K562 (cell line): ENCODE measurements around the gene FAM20B. TPM values are rescaled to one million over a fixed set of nuclear protein-coding genes. Genes with fewer than 3 reads are reported as not detected.

Source experiments
- ARID4B ChIP-seq: sonication (generic); formaldehyde crosslinking; IDR thresholded peaks from 2 replicates; pipeline ENCODE4 v1.8.0; 2022; ENCODE audit warnings: mild to moderate bottlenecking, missing genetic modification reagents
- ATF6 ChIP-seq: sonication (generic); formaldehyde crosslinking; IDR thresholded peaks from 2 replicates; pipeline ENCODE4 v1.4.0; 2020; ENCODE audit warnings: mild to moderate bottlenecking, missing genetic modification reagents
- CBFA2T3 ChIP-seq: fragments of 450-650 bp; IDR thresholded peaks from 2 replicates; pipeline ENCODE4 v1.6.1; 2017
- CHD1 ChIP-seq: fragments of 200-600 bp; sonication (generic); IDR thresholded peaks from one replicate; pipeline ENCODE4 v1.6.1; 2012; ENCODE audit warnings: mild to moderate bottlenecking, moderate library complexity, low read length, inconsistent platforms
- IRF1 ChIP-seq: sonication (generic); formaldehyde crosslinking; IDR thresholded peaks from 2 replicates; pipeline ENCODE4 v1.8.0; 2022; ENCODE audit warnings: missing genetic modification reagents, mild to moderate bottlenecking, borderline replicate concordance
- MCM2 ChIP-seq: fragments of 450-650 bp; IDR thresholded peaks from 2 replicates; pipeline ENCODE4 v1.6.1; 2017; ENCODE audit warnings: low read depth, mild to moderate bottlenecking
- NCOA1 ChIP-seq: fragments of 450-650 bp; IDR thresholded peaks from 2 replicates; pipeline ENCODE4 v1.6.1; 2016; ENCODE audit warnings: low read depth
- NR3C1 ChIP-seq: sonication (generic); formaldehyde crosslinking; IDR thresholded peaks from 2 replicates; pipeline ENCODE4 v1.8.1; 2022; ENCODE audit warnings: missing genetic modification reagents
- NR4A1 ChIP-seq, 2 experiments: fragments of 250-450 bp in 1 of 2; fragments of 450-650 bp in 1 of 2; sonication (Bioruptor Pico) in 1 of 2; IDR thresholded peaks; 2 replicates each; pipeline versions ENCODE4 v1.4.0 to v1.6.1; 2016 to 2020; ENCODE audit warnings: mild to moderate bottlenecking in 2 of 2, missing compliant biosample characterization in 1 of 2, missing genetic modification characterization in 1 of 2, moderate library complexity in 1 of 2
- SREBF1 ChIP-seq: fragments of 150-350 bp; IDR thresholded peaks from 2 replicates; pipeline ENCODE4 v1.6.1; 2014; ENCODE audit warnings: antibody characterized with exemption, low read depth, low read length, borderline replicate concordance
- USF2 ChIP-seq: sonication (generic); formaldehyde crosslinking; IDR thresholded peaks from 2 replicates; pipeline ENCODE4 v1.5.0; 2020; ENCODE audit warnings: missing genetic modification reagents
- ZNF592 ChIP-seq: fragments of 450-650 bp; IDR thresholded peaks from 2 replicates; pipeline ENCODE4 v1.6.1; 2017; ENCODE audit warnings: antibody characterized with exemption, mild to moderate bottlenecking
- polyA plus RNA-seq, 8 experiments: library from polyadenylated mRNA; depleted of rRNA in 4 of 8; stranded (reverse) in 5 of 8; unstranded in 3 of 8; fragments of >200 nt; fragmentation: Nextera tagmentation in 2 of 8; fragmentation: Illumina TruSeq in 1 of 8; extraction: Ambion mirVana in 2 of 8; extraction: Trizol in 1 of 8; gene quantifications; 2 replicates each; pipeline versions ENCODE4 v1.2.1 to v1.2.3, GENCODE V29; 2011 to 2014; ENCODE audit warnings: inconsistent platforms in 1 of 8, missing spikeins in 1 of 8
- total RNA-seq, 7 experiments: library from RNA; depleted of rRNA in 6 of 7; stranded (reverse); fragments of >200 nt in 6 of 7; fragmentation: Illumina TruSeq in 2 of 7; extraction: Trizol in 2 of 7; gene quantifications; 2 replicates each; pipeline versions ENCODE4 v1.2.1 to v1.2.3, GENCODE V29; 2011 to 2021; ENCODE audit warnings: low replicate concordance in 1 of 7

FAM20B gene
- total and polyA plus RNA-seq, 9 of the 15 experiments (the other 6 are each of a cell fraction or from before 2014, with no cell fraction given): 7.2 to 67.5 (median 42.9) TPM

GRCh38 chr1:179082333-179082998 lies 56.8 kb downstream of the FAM20B start (continued):
- TF ChIP-seq ATF6 (CRISPR knock-in tag) (0 out of 2 replicates have a peak, but pooled peaks have one; percentile 45), NR4A1 (CRISPR knock-in tag; IDR thresholded peaks at IDR 0.05) (no peak), NR4A1 (tag; IDR thresholded peaks at IDR 0.05) (no peak), SREBF1 (no peak), USF2 (peak; percentile 76; the same call in 1 of the 2 replicates), ARID4B (peak; percentile 4; the same call in 1 of the 2 replicates), CBFA2T3 (no peak), NR3C1 (CRISPR knock-in tag) (0 out of 2 replicates have a peak, but pooled peaks have one; percentile 0), MCM2 (no peak), ZNF592 (0 out of 2 replicates have a peak, but pooled peaks have one; percentile 47), CHD1 (peak; percentile 8), IRF1 (0 out of 2 replicates have a peak, but pooled peaks have one; percentile 86), NCOA1 (0 out of 2 replicates have a peak, but pooled peaks have one; percentile 38)
